HG03354 (cell line): ENCODE measurements around the gene EXOSC5.
A peak's percentile ranks its signal among the peaks of the same experiment; 100 is the strongest.
"Not testable (repeated sequence)": the region's sequence is repeated elsewhere in the genome, so short reads cannot be mapped to it uniquely, and the experiment has no call there.

ENCODE experiments used
- ATAC-seq: cut with Tn5 transposase; IDR thresholded peaks from one replicate; pipeline ENCODE4 v1.9.1; 2021; ENCODE audit warnings: mild to moderate bottlenecking; ENCODE audit not compliant: unreplicated experiment, poor library complexity, severe bottlenecking

The EXOSC5 gene

DNA sequence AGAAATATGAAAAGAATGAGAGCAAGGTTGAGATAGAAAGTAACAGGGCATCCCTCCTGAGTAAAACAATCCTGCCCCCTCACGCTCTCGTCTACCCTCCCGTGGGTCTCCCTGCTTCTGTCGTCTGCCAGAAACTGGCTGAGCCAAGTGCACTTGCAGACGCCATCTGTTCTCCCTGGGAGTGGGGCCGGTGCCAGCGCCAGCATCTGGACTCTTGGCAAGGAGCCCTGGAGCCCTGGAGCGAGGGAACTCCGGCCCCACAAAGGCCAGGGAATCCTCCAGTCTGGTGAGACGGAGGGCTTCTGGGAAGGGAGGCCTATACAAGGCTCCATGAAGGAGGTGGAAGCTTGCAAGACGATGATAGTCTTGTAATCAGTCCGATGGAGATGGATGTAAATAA lies 23.2 kb downstream of the EXOSC5 start:
- ATAC-seq: no peak

- ATAC-seq: no peak
These were observed 24.7 kb downstream of the EXOSC5 start for GRCh38 chr19:41372501-41372900.

DNA sequence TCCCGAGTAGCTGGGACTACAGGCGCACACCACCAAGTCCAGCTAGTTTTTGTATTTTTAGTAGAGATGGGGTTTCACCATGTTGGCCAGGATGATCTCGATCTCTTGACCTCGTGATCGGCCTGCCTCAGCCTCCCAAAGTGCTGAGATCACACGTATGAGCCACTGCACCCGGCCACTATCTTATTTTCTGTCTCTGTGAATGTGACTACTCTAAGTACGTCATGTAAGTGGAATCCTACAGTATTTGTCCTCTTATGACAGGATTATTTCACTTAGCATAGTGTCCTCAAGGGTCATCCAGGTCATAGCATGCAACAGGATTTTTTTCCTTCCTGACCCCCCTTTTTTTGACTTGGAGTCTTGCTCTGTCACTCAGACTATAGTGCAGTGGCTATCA lies 25.6 kb downstream of the EXOSC5 start:
- no peak for ATAC-seq

DNA sequence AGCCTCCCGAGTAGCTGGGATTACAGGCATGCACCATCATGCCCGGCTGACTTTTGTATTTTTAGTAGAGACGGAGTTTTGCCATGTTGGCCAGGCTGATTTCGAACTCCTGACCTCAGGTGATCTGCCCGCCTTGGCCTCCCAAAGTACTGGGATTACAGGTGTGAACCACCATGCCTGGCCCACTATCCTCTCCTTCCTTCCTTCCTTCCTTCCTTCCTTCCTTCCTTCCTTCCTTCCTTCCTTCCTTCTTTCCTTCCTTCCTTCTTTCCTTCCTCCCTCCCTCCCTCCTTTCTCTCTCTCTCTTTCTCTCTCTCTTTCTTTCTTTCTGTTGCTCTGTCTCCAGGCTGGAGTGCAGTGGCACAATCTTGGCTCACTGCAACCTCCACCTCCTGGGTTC lies 26.0 kb downstream of the EXOSC5 start:
- ATAC-seq: not testable (repeated sequence)

GRCh38 chr19:41369769-41370168 lies 27.4 kb downstream of the EXOSC5 start:
- no peak for ATAC-seq

- ATAC-seq: peak; percentile 48
These were observed 29.3 kb downstream of the EXOSC5 start for GRCh38 chr19:41367848-41368301.

DNA sequence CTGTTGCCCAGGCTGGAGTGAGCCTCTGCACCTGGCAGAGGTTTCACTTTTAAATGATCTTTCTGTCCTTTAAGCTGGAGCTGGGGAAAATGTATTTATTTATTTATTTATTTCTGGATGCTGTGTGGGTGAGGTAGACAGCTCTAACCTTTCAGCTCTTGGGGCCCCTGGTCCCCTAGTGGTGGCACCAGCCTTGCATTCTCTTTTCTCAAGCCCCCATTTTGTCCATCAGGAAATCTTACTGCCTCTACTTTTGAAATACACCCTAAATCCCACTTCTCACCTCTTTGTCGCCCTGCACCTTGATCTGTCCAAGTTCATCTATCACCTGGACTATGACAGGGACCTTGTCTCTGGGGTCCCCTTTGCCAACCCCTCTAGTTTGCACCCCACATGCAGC lies 31.1 kb downstream of the EXOSC5 start:
- ATAC-seq: no peak

- no peak for ATAC-seq
These were observed 32.4 kb downstream of the EXOSC5 start for GRCh38 chr19:41364524-41365391.

- ATAC-seq: peak; percentile 80
These were observed 33.2 kb downstream of the EXOSC5 start, which contains the start of gene B9D2 for GRCh38 chr19:41363753-41364523. Gene B9D2, minus strand, starts transcription at chr19:41364149. Its CDS starts 630 bp downstream, at chr19:41363519.

- ATAC-seq: no peak
These were observed 33.8 kb downstream of the EXOSC5 start for GRCh38 chr19:41363371-41363752.

GRCh38 chr19:41362143-41362847 lies 34.9 kb downstream of the EXOSC5 start:
- ATAC-seq: no peak

GRCh38 chr19:41359741-41360140 lies 37.4 kb downstream of the EXOSC5 start:
- no peak for ATAC-seq

DNA sequence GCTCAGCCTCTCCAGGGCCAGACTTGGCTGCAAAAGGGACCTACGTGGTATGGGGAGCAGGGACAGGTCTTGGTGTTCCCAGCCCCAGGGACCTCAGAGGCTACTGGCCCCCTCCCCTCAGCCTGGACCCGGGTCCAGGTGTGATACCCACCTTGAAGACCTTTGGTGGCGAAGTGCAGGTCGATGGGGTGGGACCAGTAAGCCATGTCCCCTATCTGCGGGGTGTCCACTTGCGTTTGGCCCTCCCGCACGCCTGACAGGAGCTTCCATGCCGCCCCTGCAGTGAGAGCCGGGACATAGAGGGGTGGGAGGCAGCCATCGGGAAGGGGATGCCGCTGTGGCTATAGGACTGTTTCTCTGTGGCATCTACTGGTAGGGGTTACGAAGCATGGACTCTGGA lies 39.4 kb downstream of the EXOSC5 start:
- no peak for ATAC-seq

GRCh38 chr19:41356984-41357739 lies 40.0 kb downstream of the EXOSC5 start:
- no peak for ATAC-seq

DNA sequence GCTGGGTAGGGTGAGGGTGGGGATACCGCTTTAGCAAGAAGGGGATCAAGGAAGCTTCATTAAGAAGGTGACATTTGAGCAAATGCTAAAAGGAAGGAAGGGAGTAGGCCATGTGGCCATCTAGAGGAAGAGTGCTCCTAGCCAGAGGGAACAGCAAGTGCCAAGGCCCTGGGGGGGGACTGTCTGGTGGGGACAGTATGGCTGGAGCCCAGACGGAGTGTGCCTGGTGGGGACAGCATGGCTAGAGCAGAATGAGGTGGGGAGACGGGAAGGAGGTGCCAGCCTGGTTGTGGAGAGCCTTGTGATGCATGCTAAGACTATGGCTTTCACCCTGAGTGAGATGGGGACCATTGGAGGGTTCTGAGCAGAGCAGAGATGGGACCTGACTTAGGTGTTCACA lies 41.4 kb downstream of the EXOSC5 start:
- ATAC-seq: no peak

DNA sequence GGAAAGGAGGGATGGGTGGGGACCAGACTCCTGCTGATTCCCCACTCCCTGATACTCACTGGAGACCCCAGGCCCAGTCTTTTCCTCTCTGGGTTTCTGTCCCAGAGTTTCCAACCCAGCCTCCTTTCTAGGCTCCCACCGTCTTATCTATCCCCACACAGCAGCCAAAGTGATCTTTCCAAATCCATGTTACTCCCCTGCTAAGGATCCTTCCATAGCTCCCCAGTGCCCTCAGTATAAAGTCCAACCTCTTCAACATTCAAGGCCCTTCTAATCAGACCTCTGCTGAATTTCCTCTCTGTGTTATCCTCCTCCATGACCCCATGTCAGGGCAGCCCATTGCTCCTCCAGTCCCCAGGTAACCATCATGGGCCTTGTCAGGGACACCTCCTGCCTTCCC lies 42.1 kb downstream of the EXOSC5 start:
- ATAC-seq: no peak

GRCh38 chr19:41354343-41354953 lies 42.7 kb downstream of the EXOSC5 start:
- no peak for ATAC-seq

- peak; percentile 49 for ATAC-seq
These were observed 43.5 kb downstream of the EXOSC5 start, which contains the start of gene TGFB1 for GRCh38 chr19:41353466-41354342. Gene TGFB1, minus strand, starts transcription at chr19:41353922. Its CDS starts 878 bp downstream, at chr19:41353044.
